H9 (cell line): ENCODE results near the gene CSNK2B. TPM values are rescaled to one million over a fixed set of nuclear protein-coding genes. Genes with fewer than 3 reads are reported as not detected.

Experiments
- DNase-seq: peaks from one replicate; pipeline ENCODE4 v3.0.0-alpha.2; 2017
- H2AFZ ChIP-seq: one replicate; pipeline ENCODE4 v1.6.1; 2013; ENCODE audit warnings: mild to moderate bottlenecking, low read length, control low read depth, moderate library complexity
- H2AK5ac ChIP-seq: 2 replicates; pipeline ENCODE4 v1.6.1; 2013; ENCODE audit warnings: low read length, control low read depth, mixed read lengths; ENCODE audit not compliant: insufficient read length
- H2BK120ac ChIP-seq: one replicate; pipeline ENCODE4 v1.6.1; 2013; ENCODE audit warnings: low read depth, mild to moderate bottlenecking, low read length, control low read depth, inconsistent platforms; ENCODE audit not compliant: poor library complexity, severe bottlenecking
- H2BK12ac ChIP-seq: 2 replicates; pipeline ENCODE4 v1.6.1; 2013; ENCODE audit warnings: low read length, control low read depth, mixed read lengths, low read depth; ENCODE audit not compliant: insufficient read length
- H2BK15ac ChIP-seq: 2 replicates; pipeline ENCODE4 v1.6.1; 2013; ENCODE audit warnings: low read depth, low read length, control low read depth
- H2BK20ac ChIP-seq: one replicate; pipeline ENCODE4 v1.6.1; 2013; ENCODE audit warnings: low read depth, mild to moderate bottlenecking, low read length, control low read depth, inconsistent platforms; ENCODE audit not compliant: poor library complexity, severe bottlenecking
- H2BK5ac ChIP-seq: 2 replicates; pipeline ENCODE4 v1.6.1; 2013; ENCODE audit warnings: low read length, control low read depth, mixed read lengths; ENCODE audit not compliant: insufficient read length
- H3K14ac ChIP-seq: 2 replicates; pipeline ENCODE4 v1.6.1; 2013; ENCODE audit warnings: low read length, control low read depth; ENCODE audit not compliant: insufficient read depth
- H3K18ac ChIP-seq: 2 replicates; pipeline ENCODE4 v1.6.1; 2013; ENCODE audit warnings: low read depth, mild to moderate bottlenecking, mixed read lengths, low read length, control low read depth; ENCODE audit not compliant: insufficient read length
- H3K23ac ChIP-seq: 2 replicates; pipeline ENCODE4 v1.6.1; 2013; ENCODE audit warnings: low read length, control low read depth, mixed read lengths, low read depth; ENCODE audit not compliant: insufficient read length
- H3K23me2 ChIP-seq: 2 replicates; pipeline ENCODE4 v1.6.1; 2013; ENCODE audit warnings: low read depth, mild to moderate bottlenecking, mixed read lengths, low read length, control low read depth; ENCODE audit not compliant: insufficient read length, poor library complexity, severe bottlenecking
- H3K27ac ChIP-seq: 2 replicates; pipeline ENCODE4 v1.5.1; 2013; ENCODE audit warnings: low read length, control low read depth, mixed read lengths, low read depth; ENCODE audit not compliant: insufficient read length
- H3K27me3 ChIP-seq: 2 replicates; pipeline ENCODE4 v1.6.1; 2013; ENCODE audit warnings: low read length, control low read depth, inconsistent platforms; ENCODE audit not compliant: insufficient read depth
- H3K4ac ChIP-seq: 2 replicates; pipeline ENCODE4 v1.6.1; 2013; ENCODE audit warnings: low read depth, mild to moderate bottlenecking, control low read depth, inconsistent platforms, low read length, moderate library complexity
- H3K4me1 ChIP-seq: 2 replicates; pipeline ENCODE4 v1.6.1; 2013; ENCODE audit warnings: low read length, control low read depth, inconsistent platforms; ENCODE audit not compliant: insufficient read depth
- H3K4me2 ChIP-seq: 2 replicates; pipeline ENCODE4 v1.6.1; 2013; ENCODE audit warnings: low read length, control low read depth, mixed read lengths; ENCODE audit not compliant: insufficient read length, insufficient read depth
- H3K56ac ChIP-seq: 2 replicates; pipeline ENCODE4 v1.6.1; 2013; ENCODE audit warnings: low read depth, mild to moderate bottlenecking, mixed read lengths, low read length, control low read depth; ENCODE audit not compliant: insufficient read length
- H3K79me1 ChIP-seq: 2 replicates; pipeline ENCODE4 v1.6.1; 2013; ENCODE audit warnings: low read depth, mild to moderate bottlenecking, moderate library complexity, low read length, control low read depth, inconsistent platforms; ENCODE audit not compliant: insufficient read depth, poor library complexity, severe bottlenecking
- H3K79me2 ChIP-seq: 2 replicates; pipeline ENCODE4 v1.6.1; 2013; ENCODE audit warnings: low read length, control low read depth, inconsistent platforms; ENCODE audit not compliant: insufficient read depth
- H3K9ac ChIP-seq: 2 replicates; pipeline ENCODE4 v1.6.1; 2013; ENCODE audit warnings: low read length, control low read depth, mixed read lengths; ENCODE audit not compliant: insufficient read length; ENCODE audit errors: extremely low read depth
- H3K9me3 ChIP-seq: one replicate; pipeline ENCODE4 v1.6.1; 2013; ENCODE audit warnings: low read depth, low read length, inconsistent platforms; ENCODE audit not compliant: control insufficient read depth
- H3T11ph ChIP-seq: one replicate; pipeline ENCODE4 v1.6.1; 2013; ENCODE audit warnings: mild to moderate bottlenecking, low read length, control low read depth, inconsistent platforms
- H4K20me1 ChIP-seq: one replicate; pipeline ENCODE4 v1.6.1; 2013; ENCODE audit not compliant: control insufficient read depth, insufficient read length, insufficient read depth
- H4K5ac ChIP-seq: 2 replicates; pipeline ENCODE4 v1.6.1; 2013; ENCODE audit warnings: low read depth, mild to moderate bottlenecking, mixed read lengths, low read length, control low read depth; ENCODE audit not compliant: insufficient read length
- H4K8ac ChIP-seq: replicated peaks from 2 replicates; pipeline ENCODE4 v1.6.1; 2013; ENCODE audit warnings: low read length, control low read depth, mixed read lengths, low read depth; ENCODE audit not compliant: insufficient read length
- H4K91ac ChIP-seq: 2 replicates; pipeline ENCODE4 v1.6.1; 2013; ENCODE audit warnings: low read depth, mild to moderate bottlenecking, moderate library complexity, mixed read lengths, low read length, control low read depth; ENCODE audit not compliant: insufficient read length
- H3K27ac Mint-ChIP-seq, 3 experiments: 2 replicates in 2 of 3; 3 replicates in 1 of 3; pipeline ENCODE4 v1.8.0; 2020 to 2021; ENCODE audit warnings: mixed read lengths in 3 of 3, mild to moderate bottlenecking in 1 of 3, moderate library complexity in 1 of 3
- H3K27me3 Mint-ChIP-seq: 2 replicates; pipeline ENCODE4 v1.8.0; 2021; ENCODE audit warnings: low read depth, mild to moderate bottlenecking, moderate library complexity, mixed read lengths
- H3K36me3 Mint-ChIP-seq, 3 experiments: 2 replicates in 2 of 3; 3 replicates in 1 of 3; pipeline ENCODE4 v1.8.0; 2020 to 2021; ENCODE audit warnings: low read depth in 3 of 3, mixed read lengths in 3 of 3; ENCODE audit not compliant: insufficient read depth in 1 of 3
- H3K4me1 Mint-ChIP-seq, 2 experiments: 2 replicates each; pipeline ENCODE4 v1.8.0; 2020; ENCODE audit warnings: mixed read lengths in 2 of 2
- H3K4me3 Mint-ChIP-seq, 2 experiments: 2 replicates in 1 of 2; 3 replicates in 1 of 2; pipeline ENCODE4 v1.8.0; 2020 to 2021; ENCODE audit warnings: mild to moderate bottlenecking in 2 of 2, mixed read lengths in 2 of 2, moderate library complexity in 1 of 2
- H3K9me3 Mint-ChIP-seq, 2 experiments: 2 replicates in 1 of 2; 3 replicates in 1 of 2; pipeline ENCODE4 v1.8.0; 2020; ENCODE audit warnings: mild to moderate bottlenecking in 2 of 2, mixed read lengths in 2 of 2, moderate library complexity in 1 of 2
- CTCF ChIP-seq: fragments of 200-600 bp; sonication (generic); conservative IDR thresholded peaks from 3 replicates; pipeline ENCODE4 v1.8.0; 2021; ENCODE audit warnings: antibody characterized with exemption, mild to moderate bottlenecking
- WGBS: extraction: QIAGEN DNeasy Blood & Tissue Kit; methylation state at CpG from one replicate; pipeline ENCODE4 v1.1.7; 2013; ENCODE audit warnings: missing lambda C conversion rate, low lambda C conversion rate, mixed read lengths; ENCODE audit not compliant: insufficient read length; ENCODE audit errors: extremely low coverage; 5-methylcytosine and 5-hydroxymethylcytosine counted together
- total RNA-seq: library from RNA; stranded (reverse); gene quantifications from 2 replicates; pipeline ENCODE4 v1.2.1, GENCODE V29; 2021

CSNK2B gene
- total RNA-seq, 1 experiment from 2014 or later, result 187 TPM

- Mint-ChIP-seq H3K27ac (peak overlapping the region; percentile 39 to 81 (median 59); a peak in 5 of 7 replicates), H3K36me3 (no peaks in the 10 kb centered on the region), H3K4me1 (peaks cover 38 to 49% of the 10 kb centered on the region in 2 experiments), H3K9me3 (no peaks in the 10 kb centered on the region), H3K27me3 (peaks cover under 1% of the 10 kb centered on the region), H3K4me3 (peak overlapping the region in 1 of 2 experiments; percentile 60; a peak in 2 of 5 replicates)
- Histone ChIP-seq H3K9ac (no peak overlapping the region), H3K79me2 (no peaks in the 10 kb centered on the region), H3T11ph (no peak overlapping the region), H4K8ac (no peak overlapping the region), H3K14ac (no peak overlapping the region), H2BK5ac (no peak overlapping the region), H2BK120ac (no peak overlapping the region), H2BK12ac (no peak overlapping the region), H3K27ac (no peak overlapping the region), H3K23me2 (no peaks in the 10 kb centered on the region), H3K4me1 (peaks cover 10% of the 10 kb centered on the region; the same call in 1 of the 2 replicates), H2BK15ac (no peak overlapping the region), H3K79me1 (no peaks in the 10 kb centered on the region), H4K20me1 (no peaks in the 10 kb centered on the region), H3K4ac (no peak overlapping the region), H2AK5ac (no peak overlapping the region), H3K23ac (no peak overlapping the region), H2BK20ac (no peak overlapping the region), H4K5ac (no peak overlapping the region), H4K91ac (no peak overlapping the region), H3K18ac (no peak overlapping the region), H3K56ac (no peak overlapping the region), H3K9me3 (no peaks in the 10 kb centered on the region), H2AFZ (peak overlapping the region; percentile 83), H3K27me3 (no peaks in the 10 kb centered on the region), H3K4me2 (no peak overlapping the region)
- TF ChIP-seq CTCF, result peak; percentile 62
- DNase-seq, result peak; percentile 85
- no CpG with 5 or more reads among the region's 10 CpGs for whole genome bisulfite sequencing
Measured at GRCh38 chr6:31717499-31718222, 51.8 kb downstream of the CSNK2B start.
